AG20443 (cell line): ENCODE data around the gene ZC3H4.

Experiments used
- DNase-seq: peaks from one replicate; pipeline ENCODE4 v3.0.0; 2012; ENCODE audit warnings: low spot score, mixed read lengths

Gene ZC3H4

DNA sequence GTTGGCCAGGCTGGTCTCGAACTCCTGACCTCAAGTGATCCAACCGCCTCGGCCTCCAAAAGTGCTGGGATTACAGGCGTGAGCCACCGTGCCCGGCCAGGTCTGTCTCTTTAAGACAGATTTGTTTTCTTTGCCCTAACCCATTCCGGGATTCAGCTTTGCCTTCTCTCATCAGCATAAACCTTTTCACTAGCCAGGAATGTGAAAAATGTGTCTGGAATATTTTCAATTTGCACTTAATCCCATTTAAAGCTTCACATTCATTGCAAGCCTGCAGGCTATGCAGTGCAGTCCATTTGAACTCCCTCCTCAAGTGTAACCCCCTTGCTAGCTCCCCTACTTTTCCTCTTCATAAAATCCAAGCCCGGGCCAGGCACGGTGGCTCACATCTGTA, 64.3 kb downstream of the ZC3H4 start:
- DNase-seq = peak; percentile 64

DNA sequence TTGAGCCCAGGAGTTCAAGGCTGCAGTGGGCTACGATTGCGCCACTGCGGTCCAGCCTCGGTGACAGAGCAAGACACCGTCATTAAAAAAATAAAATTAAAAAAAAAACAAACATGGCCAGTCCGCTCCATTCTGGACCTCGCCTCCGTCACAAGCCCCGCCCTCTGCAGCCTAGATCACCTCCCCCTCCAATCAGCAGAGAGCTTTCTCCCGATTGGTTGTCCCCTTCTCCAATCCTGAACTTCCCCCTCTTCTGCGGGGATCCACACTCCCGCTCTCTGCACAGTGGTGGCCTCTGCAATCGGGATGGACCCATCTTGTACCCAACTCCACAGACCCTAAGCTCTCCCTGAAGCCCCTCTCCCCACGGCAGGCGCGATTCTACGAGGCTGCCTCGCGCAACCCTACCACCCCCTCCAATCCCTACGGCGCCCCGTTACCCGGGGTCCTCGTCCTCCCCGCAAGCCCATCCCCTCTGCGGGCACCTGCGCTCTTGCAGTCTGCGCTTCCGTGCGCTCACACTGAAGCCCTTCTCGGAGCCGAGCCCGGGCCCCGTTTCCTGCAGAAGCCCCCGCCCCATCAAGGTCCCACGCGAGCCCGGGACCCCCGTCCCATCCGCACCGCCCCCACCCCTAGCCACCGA, 65.7 kb downstream of the ZC3H4 start:
- DNase-seq = peak; percentile 95

DNA sequence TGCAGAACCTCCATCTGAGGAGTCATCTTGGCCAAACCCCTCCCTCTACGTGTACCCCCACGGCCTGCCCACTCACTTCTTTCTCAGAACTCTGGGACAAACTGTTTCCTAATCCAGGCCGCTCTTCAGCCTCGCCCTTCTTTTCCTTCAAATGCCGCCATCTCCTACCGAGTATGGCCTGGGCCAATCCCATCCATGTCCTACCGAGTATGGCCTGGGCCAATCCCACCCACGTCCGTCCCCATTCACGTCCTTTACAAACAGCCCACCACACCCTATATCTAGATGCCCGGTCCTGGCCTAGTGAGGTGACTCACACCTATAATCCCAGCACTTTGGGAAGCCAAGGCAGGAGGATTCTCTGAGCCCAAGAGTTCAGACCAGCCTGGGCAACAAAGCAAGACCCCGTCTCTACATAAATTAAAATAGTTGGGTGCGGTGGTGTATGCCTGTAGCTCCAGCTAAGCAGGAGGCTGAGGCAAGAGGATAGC, 66.3 kb downstream of the ZC3H4 start:
- no peak for DNase-seq

DNA sequence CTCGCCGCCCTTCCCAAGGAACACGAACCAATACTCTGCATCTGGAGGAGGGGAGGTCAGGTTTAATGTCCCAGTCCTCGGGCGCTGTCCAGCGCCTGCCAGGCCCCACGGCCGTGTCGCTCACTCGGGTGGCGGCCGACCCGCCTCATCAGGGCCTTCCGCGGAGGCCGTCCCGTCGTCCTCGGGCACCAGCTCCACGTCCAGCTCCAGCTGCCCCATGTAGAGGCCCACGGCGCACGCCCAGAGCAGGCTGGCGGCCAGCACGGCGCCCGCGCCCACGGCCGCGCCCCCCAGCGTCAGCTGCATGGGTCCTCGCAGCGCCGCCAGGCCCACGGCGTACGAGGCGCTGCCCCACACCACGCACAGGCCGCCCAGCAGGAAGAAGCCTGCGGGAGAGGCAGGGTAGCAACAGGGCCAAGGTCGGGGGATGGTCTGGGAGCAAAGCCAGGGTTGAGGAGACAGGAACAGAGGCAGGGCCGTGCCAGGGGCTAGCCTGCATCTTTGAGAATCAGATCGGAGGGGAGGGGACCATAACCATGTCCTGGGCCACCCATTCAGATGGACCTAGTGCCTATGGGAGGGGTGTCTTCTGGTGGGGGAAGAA, 67.6 kb downstream of the ZC3H4 start:
- no peak for DNase-seq

DNA sequence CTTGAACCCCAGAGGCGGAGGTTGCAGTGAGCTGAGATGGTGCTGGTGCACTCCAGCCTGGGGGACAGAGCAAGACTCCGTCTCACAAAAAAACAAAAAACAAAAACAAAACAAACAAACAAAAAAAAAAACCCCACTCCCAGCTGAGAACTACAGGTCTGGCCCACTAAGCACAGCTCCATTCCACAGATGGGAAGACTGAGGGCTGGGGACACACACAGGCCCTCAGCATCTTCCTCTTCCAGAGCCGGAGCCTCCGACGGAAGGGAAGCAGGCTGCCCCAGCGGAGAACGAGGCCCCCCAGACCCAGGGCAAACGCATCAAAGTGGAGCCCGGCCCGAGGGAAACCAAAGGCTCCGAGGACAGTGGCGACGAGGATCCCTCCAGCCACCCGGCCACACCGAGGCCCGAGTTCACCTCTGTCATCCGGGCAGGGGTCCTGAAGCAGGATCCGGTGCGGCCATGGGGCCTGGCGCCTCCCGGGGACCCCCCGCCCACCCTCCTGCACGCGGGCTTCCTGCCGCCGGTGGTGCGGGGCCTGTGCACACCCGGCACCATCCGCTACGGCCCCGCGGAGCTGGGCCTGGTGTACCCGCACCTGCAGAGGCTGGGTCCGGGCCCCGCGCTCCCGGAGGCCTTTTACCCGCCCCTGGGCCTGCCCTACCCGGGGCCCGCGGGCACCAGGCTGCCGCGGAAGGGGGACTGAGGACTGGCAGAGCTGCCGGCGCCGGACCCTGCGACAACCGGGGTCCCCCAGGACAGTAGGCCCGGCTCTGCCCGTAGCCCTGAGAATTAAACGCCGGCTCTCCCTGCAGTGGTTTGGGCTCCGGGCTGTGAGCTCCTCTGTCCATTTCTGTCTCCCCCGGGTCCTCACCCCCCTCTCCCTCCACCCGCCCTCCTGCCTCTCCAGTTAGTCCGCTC, 68.4 kb downstream of the ZC3H4 start:
- no peak for DNase-seq

DNA sequence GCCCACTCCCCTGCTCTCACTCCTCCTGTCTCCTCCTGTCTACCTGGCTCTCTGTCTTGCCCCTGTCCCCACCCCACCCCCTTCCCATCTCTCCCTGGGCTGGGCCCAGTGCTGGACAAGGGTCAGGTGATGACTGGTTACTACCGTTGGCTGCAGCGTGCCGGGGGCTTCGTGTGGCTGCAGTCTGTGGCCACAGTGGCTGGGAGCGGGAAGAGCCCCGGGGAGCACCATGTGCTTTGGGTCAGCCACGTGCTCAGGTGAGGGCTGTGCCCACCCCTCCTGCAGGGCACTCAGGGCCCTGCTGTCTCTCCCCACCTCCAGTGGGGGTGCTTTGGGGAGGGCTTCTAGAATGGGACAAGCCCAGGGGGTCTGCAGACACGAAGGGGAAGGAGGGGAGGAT, 72.7 kb downstream of the ZC3H4 start:
- DNase-seq = no peak

DNA sequence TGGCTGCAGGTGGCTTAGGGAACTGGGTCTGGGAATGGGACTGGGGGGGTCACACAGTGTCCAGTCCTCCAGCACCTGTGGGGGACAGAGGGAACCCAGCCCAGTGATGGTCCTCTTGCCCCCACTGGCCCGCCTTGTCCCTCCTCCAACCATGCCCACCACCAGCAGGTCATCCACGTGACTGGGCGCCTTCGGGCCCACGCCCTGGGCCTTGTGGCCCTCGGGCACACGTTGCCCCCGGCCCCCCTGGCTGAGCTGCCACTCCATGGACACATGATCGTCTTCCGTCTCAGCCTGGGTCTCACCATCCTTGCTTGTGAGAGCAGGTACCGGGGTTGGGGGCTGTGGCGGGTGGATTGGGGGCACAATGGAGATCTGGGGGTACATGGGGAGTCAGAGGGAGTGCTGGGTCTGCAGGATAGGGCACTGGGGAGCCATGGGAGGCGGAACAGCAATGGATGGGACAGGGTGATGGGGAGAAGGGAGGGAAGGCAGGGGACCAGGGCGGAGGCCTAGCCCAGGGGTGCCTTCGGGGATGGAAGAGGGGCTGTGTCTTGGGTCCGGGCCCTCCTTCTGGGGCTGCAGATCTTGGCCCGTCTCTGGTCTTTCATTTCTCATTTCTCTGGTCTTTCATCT, 74.2 kb downstream of the ZC3H4 start:
- no peak for DNase-seq

DNA sequence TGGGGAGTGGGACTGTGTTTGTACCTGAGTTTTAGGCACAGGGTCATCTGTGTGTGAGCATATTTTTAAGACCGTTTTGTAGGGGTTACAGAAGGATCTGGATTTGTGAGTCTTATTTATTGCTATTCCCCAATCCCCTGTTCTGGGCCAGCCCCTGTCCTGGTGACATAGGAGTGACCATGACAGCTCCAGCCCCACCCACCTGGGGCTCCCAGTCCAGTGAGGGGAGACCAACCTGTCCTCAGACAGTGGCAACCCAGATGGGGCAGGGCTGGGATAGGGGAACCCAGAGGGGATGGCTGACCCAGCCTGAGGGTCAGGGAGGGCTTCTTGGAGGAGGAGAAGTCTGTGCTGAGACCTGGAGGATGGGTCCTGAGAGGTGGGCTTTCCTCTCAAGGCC, 75.8 kb downstream of the ZC3H4 start:
- DNase-seq = no peak

DNA sequence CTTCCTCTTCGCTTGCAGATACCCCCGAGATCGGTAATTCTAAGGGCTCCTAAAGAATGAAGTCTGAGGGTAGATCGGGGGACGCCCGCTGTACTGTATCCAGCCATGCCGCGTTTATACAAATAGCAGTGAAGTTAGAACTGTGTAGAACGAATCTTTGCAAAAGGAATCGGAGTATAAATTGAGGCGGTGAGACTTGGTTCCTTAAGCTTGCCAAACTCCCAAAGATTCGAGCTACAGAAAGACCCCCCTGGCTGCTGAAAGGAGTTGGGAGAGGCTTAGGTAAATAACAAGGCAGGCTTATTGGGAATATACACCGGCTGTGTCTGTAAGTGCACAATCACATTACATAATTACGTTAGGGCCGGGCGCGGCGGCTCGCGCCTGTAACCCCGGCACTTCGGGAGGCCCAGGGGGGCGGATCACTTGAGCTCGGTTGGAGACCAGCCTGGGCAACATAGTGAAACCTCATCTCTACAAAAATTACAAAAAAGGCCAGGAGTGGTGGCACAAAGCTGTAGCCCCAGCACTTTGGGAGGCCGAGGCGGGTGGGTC, 77.4 kb downstream of the ZC3H4 start:
- DNase-seq = no peak

DNA sequence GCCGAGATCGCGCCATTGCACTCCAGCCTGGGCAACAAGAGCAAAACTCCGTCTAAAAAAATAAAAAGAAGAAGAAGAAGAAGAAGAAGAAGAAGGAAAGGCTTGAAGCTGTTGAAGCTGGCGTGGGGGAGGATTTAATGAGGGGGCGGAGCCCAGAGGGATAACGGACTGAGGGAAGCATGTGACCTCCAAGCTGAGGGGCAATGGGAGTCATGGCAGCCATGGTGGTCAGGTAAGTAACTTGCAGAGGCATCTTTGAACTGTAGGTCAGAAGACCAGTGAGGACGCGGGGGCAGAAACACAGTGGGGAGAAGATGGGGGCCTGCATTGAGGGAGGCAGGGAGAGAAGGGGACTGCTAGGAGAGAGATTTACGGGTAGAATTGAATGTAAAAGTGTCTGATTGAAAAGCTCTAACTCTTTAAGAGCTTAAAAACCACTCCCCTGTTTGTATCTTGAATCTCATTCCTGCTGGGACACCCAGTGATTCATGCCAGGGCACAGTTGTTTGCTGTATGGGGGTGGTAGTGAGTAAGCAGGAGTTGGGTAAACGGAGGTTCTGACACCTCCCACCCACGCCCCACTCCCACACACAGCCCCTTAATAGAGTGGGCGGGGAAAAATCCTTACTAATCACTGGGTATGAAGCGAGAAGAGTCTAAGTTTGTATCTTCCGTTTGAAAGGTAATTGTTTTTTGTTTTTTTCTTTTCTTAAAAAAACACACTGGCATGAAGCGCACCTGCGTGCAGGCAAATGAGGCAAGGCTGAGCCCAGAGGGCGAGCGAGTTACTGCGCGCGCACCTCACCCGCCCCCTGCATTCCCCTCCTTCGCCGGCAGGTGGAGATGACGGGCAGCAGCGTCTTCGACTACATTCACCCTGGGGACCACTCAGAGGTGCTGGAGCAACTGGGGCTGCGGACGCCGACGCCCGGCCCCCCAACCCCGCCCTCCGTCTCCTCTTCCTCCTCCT, 78.2 kb downstream of the ZC3H4 start:
- DNase-seq = peak; percentile 97

DNA sequence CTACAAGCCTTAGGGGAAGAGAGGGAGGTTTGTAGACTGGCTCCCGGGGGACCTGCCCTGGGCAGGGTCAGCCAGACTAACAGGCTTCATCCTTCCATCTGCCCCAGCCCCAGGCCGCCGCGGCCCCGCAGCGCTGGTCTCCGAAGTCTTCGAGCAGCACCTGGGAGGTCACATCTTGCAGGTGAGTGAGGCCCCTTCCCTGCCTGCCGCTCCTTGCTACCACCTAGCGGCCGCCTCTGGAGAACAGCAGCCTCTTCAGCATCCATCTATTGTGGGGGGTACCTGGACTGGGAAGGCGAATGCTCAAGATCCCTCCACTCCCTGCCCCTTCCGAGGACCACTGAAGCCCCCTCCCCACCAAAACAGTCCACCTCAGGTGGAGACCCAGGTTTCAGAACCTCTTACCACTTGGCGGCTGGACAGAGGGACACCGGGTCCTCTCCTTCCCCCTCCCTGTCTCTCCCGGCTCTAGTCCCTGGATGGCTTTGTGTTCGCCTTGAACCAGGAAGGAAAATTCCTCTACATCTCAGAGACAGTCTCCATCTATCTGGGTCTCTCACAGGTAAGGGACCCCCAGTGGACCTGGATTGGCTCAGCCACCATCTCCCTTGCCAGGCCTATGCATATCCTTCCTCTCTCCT, 81.3 kb downstream of the ZC3H4 start:
- peak; percentile 54 for DNase-seq

DNA sequence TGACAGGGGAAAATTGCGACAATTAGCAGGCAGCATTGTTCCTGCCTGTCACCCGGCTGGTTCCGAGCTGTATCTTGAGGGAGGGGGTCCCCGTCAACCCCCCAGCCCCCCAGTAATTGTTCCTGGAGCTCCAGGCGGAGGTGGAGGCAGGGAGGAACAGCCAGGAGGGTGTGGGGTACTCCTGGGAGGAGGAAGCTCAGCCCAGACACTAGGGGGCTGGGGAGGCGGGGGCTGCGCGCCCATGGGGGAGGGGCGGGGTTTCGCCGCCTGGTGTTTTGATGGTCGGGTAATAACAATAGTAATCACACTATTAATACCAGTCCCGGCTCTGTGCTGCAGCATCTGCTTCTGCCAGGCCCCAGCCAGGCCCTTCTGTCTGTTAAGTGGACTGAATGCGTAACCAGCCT, 85.4 kb downstream of the ZC3H4 start:
- DNase-seq = no peak

DNA sequence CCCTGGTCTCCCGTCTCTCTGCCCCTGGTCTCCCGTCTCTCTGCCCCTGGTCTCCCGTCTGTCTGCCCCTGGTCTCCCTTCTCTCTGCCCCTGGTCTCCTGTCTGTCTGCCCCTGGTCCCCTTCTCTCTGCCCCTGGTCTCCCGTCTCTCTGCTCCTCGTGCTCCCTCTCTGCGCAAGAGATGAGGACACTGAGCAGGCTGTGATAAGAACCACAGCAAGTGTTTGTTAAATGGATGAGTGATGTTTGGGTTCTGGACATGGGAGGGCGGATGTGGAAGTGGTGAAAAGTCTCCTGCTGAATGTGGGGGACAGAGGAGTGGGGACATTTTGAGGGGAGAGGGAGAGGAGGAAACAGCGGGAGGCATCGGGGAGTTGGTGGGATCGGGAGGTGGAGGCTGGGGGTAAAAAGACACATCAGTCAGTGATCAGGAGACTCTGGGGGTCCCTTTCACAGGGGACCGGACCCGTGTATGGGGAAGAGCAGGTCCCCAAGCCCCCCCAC, 85.9 kb downstream of the ZC3H4 start:
- DNase-seq = no peak

DNA sequence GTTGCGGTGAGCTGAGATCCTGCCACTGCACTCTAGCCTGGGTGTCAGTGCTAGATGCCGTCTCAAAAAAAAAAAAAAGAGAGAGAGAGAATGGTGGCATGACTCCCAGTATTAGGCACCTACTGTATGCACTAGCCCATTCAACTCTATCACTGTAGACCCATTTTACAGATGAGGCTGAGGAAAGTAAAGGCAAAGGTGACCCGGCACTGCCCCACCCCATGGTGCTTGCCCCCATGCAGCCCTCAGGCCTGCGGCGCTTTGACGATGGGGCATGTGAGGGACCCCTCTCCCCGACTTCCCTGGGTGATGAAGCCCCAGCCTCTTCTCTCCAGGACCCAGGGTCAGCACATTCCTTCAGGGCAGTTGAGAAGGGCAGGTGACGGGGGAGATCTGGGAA, 86.7 kb downstream of the ZC3H4 start:
- DNase-seq = no peak

DNA sequence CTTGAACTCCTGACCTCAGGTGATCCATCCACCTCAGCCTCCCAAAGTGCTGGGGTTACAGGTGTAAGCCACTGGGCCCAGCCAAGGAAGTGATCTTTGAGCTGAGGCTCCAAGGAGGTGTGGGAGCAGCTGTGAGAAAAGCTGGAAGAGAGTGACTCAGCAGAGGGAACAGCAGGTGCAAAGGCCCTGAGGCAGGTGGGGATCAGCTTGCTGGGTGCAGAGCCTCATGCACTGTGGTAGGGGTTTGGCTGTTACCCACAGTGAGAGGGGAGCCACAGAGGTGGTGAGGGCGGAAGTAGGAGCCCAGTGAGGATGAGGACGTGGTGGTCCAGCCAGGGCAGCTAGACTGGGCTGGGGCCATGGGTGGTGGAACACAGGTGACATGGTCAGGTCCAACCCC, 87.4 kb downstream of the ZC3H4 start:
- no peak for DNase-seq

DNA sequence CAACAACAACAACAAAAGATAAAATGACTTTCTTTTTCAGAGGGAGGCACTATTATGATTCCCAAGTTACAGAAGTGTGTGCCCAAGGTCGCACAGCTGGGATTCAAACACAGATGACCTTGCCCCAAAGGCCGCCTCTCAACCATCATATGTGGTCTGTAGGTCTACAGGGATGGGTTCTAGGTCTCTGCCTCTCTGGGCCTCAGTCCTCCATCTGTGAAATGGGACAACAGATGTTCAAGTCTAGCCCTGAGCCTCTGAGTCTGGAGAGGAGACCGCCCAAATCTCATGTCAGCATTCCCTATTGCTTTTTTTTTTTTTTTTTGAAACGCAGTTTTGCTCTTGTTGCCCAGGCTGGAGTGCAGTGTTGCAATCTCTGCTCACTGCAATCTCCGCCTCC, 89.1 kb downstream of the ZC3H4 start:
- no peak for DNase-seq

DNA sequence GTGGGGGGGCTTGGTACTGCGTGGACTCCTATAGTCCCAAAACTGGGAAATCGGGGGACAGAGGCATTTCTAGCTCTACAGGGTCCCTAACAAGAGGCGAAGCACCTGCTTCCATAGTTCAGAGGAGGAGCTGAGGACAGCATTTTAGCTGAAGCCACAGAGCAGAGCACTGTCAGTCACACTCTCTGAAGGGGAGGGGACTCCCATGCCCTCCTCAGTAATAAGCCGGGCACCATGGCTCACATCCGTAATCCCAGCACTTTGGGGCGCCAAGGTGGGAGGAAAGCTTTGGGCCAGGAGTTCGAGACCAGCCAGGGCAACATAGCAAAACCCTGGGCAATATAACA, 90.2 kb downstream of the ZC3H4 start:
- no peak for DNase-seq

DNA sequence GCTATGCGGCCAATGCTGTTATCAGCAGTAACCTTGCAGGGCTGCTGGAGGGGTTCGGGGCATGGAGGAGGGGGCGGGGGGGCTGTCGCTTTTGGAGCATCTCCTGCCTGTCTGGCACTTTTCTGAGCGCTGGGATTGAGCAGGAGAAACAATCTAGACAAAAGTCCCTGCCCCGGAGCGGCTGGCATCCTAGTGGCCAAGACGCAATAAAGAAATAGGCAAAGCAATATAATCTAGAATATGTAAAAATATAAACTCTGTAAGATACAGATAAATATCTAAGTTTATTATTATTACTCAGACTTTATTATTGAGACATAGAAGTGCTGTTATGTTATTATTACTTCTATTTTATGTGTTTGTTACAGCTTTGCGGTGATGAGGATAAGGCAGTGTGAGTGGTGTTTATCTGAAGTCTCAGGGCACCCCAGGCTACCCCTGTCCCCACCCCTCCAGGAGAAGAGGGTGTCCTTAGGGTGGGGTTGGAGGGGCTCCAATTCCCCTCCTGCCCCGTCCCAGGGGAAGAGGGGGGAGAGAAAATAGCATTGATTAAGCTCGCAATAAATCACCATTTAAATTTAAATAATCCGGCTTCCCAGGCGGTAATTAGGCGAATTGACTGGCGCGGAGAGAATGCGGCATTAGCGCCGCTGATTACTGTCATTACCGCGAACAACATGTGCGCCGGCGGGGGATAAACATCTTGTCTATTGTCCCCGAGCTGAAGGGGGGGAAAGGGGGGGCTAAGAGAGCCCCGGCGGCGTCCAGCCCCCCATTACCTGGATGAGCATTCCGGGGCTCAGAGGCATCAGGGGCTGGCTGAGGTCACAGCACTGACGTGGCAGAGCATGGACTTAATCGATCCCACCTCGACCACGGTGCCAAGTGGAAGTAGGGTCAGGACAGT, 90.8 kb downstream of the ZC3H4 start:
- DNase-seq = no peak

DNA sequence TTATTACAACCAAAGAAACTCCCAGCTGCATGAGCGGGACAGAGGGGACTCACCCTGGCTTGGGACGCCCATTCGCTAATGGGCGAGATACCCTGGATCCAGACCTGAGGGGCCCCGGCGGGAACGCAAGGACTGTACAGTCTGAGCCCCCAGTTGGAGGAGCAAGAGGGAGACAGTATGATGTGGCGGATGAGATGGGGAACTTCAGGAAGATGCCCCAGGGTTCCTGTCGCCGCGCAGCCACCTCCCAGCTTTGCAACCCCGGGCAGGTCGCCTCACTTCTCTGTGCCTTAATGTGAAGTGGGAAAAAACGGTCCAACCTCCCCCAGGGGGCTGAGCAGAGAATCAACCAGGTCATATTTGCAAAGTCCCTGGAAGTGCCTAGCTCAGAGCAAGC, 91.4 kb downstream of the ZC3H4 start:
- no peak for DNase-seq
